GM18858 (cell line): Measurements from ENCODE around the gene MAPKAPK2.

Experiments
- ATAC-seq: cut with Tn5 transposase; IDR thresholded peaks from one replicate; pipeline ENCODE4 v1.9.1; 2021; ENCODE audit not compliant: unreplicated experiment

The MAPKAPK2 gene

GRCh38 chr1:206682111-206682510 lies 2.6 kb upstream of the MAPKAPK2 start:
- ATAC-seq = no peak

- no peak for ATAC-seq
Observed at GRCh38 chr1:206683313-206683712, 1.4 kb upstream of the MAPKAPK2 start.

- ATAC-seq = no peak
Observed at GRCh38 chr1:206684003-206684402, 702 bp upstream of the MAPKAPK2 start.

- no peak for ATAC-seq
Observed at GRCh38 chr1:206685334-206685768, 646 bp downstream of the MAPKAPK2 start.

GRCh38 chr1:206685769-206686477 lies 1.2 kb downstream of the MAPKAPK2 start:
- ATAC-seq = no peak

- ATAC-seq = no peak
Observed at GRCh38 chr1:206686478-206687249, 2.0 kb downstream of the MAPKAPK2 start.

GRCh38 chr1:206687251-206687914 lies 2.7 kb downstream of the MAPKAPK2 start:
- no peak for ATAC-seq

- no peak for ATAC-seq
Observed at GRCh38 chr1:206687915-206688442, 3.3 kb downstream of the MAPKAPK2 start.

- no peak for ATAC-seq
Observed at GRCh38 chr1:206690516-206690915, 5.8 kb downstream of the MAPKAPK2 start.

- no peak for ATAC-seq
Observed at GRCh38 chr1:206691604-206692003, 6.9 kb downstream of the MAPKAPK2 start.

- ATAC-seq = no peak
Observed at GRCh38 chr1:206693029-206693428, 8.3 kb downstream of the MAPKAPK2 start.

- no peak for ATAC-seq
Observed at GRCh38 chr1:206693592-206693991, 8.9 kb downstream of the MAPKAPK2 start.

GRCh38 chr1:206694171-206695124 lies 9.7 kb downstream of the MAPKAPK2 start:
- ATAC-seq = no peak

GRCh38 chr1:206695733-206696132 lies 11.0 kb downstream of the MAPKAPK2 start:
- no peak for ATAC-seq

GRCh38 chr1:206696812-206697585 lies 12.3 kb downstream of the MAPKAPK2 start:
- ATAC-seq = no peak

- ATAC-seq = no peak
Observed at GRCh38 chr1:206698011-206698410, 13.3 kb downstream of the MAPKAPK2 start.

- ATAC-seq = no peak
Observed at GRCh38 chr1:206699000-206699586, 14.4 kb downstream of the MAPKAPK2 start.

- no peak for ATAC-seq
Observed at GRCh38 chr1:206699626-206700025, 14.9 kb downstream of the MAPKAPK2 start.

GRCh38 chr1:206700445-206701036 lies 15.8 kb downstream of the MAPKAPK2 start:
- ATAC-seq = no peak
